IMR-90 (cell line): ENCODE results near the gene MACROD1. TPM values are rescaled to one million over a fixed set of nuclear protein-coding genes. Genes with fewer than 3 reads are reported as not detected.

Source experiments
- ATAC-seq: fragments of 200-7000 bp; cut with Tn5 transposase; 2 replicates; pipeline ENCODE4 v1.9.1; 2020; ENCODE audit warnings: low read depth, mild to moderate bottlenecking, moderate library complexity
- BruUV-seq: library from RNA; stranded (reverse); fragments of 400-500 nt; replicated peaks from 2 replicates; lab custom pipeline; 2021; lab: Mats Ljungman, UMichigan
- CTCF ChIA-PET: fragments of 300-600 bp; formaldehyde crosslinking; extraction: SDS; loops from one replicate; lab custom pipeline; 2021; ENCODE audit warnings: antibody characterized with exemption; lab: Yijun Ruan, JAX
- POLR2A ChIA-PET: fragments of 300-600 bp; sonication (Branson Sonifier 250); formaldehyde crosslinking; loops from one replicate; lab custom pipeline; 2022; ENCODE audit warnings: antibody characterized with exemption; ENCODE audit not compliant: unreplicated experiment; lab: Charles Lee
- DNase-seq: peaks from one replicate; pipeline ENCODE4 v3.0.0; 2013
- H2AFZ ChIP-seq: replicated peaks from 2 replicates; pipeline ENCODE3; 2013; ENCODE audit warnings: low read length, mild to moderate bottlenecking; ENCODE audit not compliant: poor library complexity
- H2AK5ac ChIP-seq: 2 replicates; pipeline ENCODE4 v1.6.1; 2013; ENCODE audit warnings: low read depth, low read length, inconsistent platforms
- H2AK9ac ChIP-seq: replicated peaks from 2 replicates; pipeline ENCODE3; 2013; ENCODE audit warnings: mild to moderate bottlenecking, low read depth, low read length, moderate library complexity; ENCODE audit not compliant: poor library complexity
- H2BK120ac ChIP-seq: 2 replicates; pipeline ENCODE4 v1.6.1; 2013; ENCODE audit warnings: low read depth, low read length, inconsistent platforms
- H2BK15ac ChIP-seq: 3 replicates; pipeline ENCODE4 v1.6.1; 2013; ENCODE audit warnings: low read depth, low read length, inconsistent platforms
- H2BK20ac ChIP-seq: 2 replicates; pipeline ENCODE4 v1.6.1; 2013; ENCODE audit warnings: low read depth, mild to moderate bottlenecking, inconsistent platforms, low read length, moderate library complexity
- H2BK5ac ChIP-seq: 2 replicates; pipeline ENCODE4 v1.6.1; 2013; ENCODE audit warnings: mild to moderate bottlenecking, low read depth, low read length, inconsistent platforms; ENCODE audit not compliant: poor library complexity, severe bottlenecking
- H3K14ac ChIP-seq: replicated peaks from 2 replicates; pipeline ENCODE4 v1.6.1; 2013; ENCODE audit warnings: low read depth, low read length, inconsistent platforms
- H3K18ac ChIP-seq: 2 replicates; pipeline ENCODE4 v1.6.1; 2013; ENCODE audit warnings: low read depth, low read length, control low read depth
- H3K23ac ChIP-seq: 2 replicates; pipeline ENCODE4 v1.6.1; 2013; ENCODE audit warnings: low read depth, low read length, inconsistent platforms
- H3K27ac ChIP-seq: 2 replicates; pipeline ENCODE4 v1.5.1; 2013; ENCODE audit warnings: mild to moderate bottlenecking, control low read depth, low read length; ENCODE audit not compliant: insufficient read depth
- H3K27me3 ChIP-seq: 2 replicates; pipeline ENCODE4 v1.6.1; 2013; ENCODE audit warnings: low read length; ENCODE audit not compliant: control insufficient read depth, insufficient read depth
- H3K36me3 ChIP-seq: 2 replicates; pipeline ENCODE4 v1.6.1; 2013; ENCODE audit warnings: low read length, mixed read lengths; ENCODE audit not compliant: control insufficient read depth, insufficient read depth
- H3K4ac ChIP-seq: 2 replicates; pipeline ENCODE4 v1.6.1; 2013; ENCODE audit warnings: low read depth, low read length, inconsistent platforms
- H3K4me1 ChIP-seq: 2 replicates; pipeline ENCODE4 v1.6.1; 2013; ENCODE audit warnings: low read length, mixed read lengths; ENCODE audit not compliant: control insufficient read depth, insufficient read depth
- H3K4me2 ChIP-seq: 2 replicates; pipeline ENCODE4 v1.6.1; 2013; ENCODE audit warnings: low read depth, mild to moderate bottlenecking, control low read depth, low read length, moderate library complexity
- H3K4me3 ChIP-seq: 2 replicates; pipeline ENCODE4 v1.5.1; 2013; ENCODE audit warnings: low read depth, mild to moderate bottlenecking, control low read depth, low read length, moderate library complexity; ENCODE audit not compliant: insufficient read depth
- H3K56ac ChIP-seq: 2 replicates; pipeline ENCODE4 v1.6.1; 2013; ENCODE audit warnings: low read length, inconsistent platforms; ENCODE audit not compliant: insufficient read depth; ENCODE audit errors: extremely low read depth
- H3K79me1 ChIP-seq, 2 experiments: 2 replicates each; pipeline ENCODE4 v1.6.1; 2013; ENCODE audit warnings: low read length in 2 of 2, inconsistent platforms in 1 of 2, low read depth in 1 of 2
- H3K9ac ChIP-seq: 2 replicates; pipeline ENCODE4 v1.6.1; 2013; ENCODE audit warnings: low read depth, low read length, control low read depth
- H3K9me1 ChIP-seq: 2 replicates; pipeline ENCODE4 v1.6.1; 2013; ENCODE audit warnings: low read length, inconsistent platforms; ENCODE audit not compliant: insufficient read depth
- H3K9me3 ChIP-seq: 2 replicates; pipeline ENCODE4 v1.6.1; 2013; ENCODE audit warnings: low read length; ENCODE audit not compliant: control insufficient read depth, insufficient read depth
- H4K20me1 ChIP-seq: 2 replicates; pipeline ENCODE4 v1.6.1; 2013; ENCODE audit warnings: low read length, inconsistent platforms; ENCODE audit not compliant: insufficient read depth
- H4K5ac ChIP-seq: 2 replicates; pipeline ENCODE4 v1.6.1; 2013; ENCODE audit warnings: mild to moderate bottlenecking, low read depth, low read length, control low read depth
- H4K8ac ChIP-seq, 2 experiments: 2 replicates each; pipeline ENCODE4 v1.6.1; 2013; ENCODE audit warnings: low read depth in 2 of 2, low read length in 2 of 2, control low read depth in 1 of 2, inconsistent platforms in 1 of 2
- H4K91ac ChIP-seq: 2 replicates; pipeline ENCODE4 v1.6.1; 2013; ENCODE audit warnings: low read depth, low read length, inconsistent platforms; ENCODE audit not compliant: insufficient read depth
- BHLHE40 ChIP-seq: fragments of 150-350 bp; IDR thresholded peaks from 2 replicates; pipeline ENCODE4 v1.6.1; 2016; ENCODE audit warnings: mild to moderate bottlenecking, low read depth, low read length
- CEBPB ChIP-seq: IDR thresholded peaks from 2 replicates; pipeline ENCODE4 v1.6.1; 2012; ENCODE audit warnings: low read depth, low read length, improper control_type of control experiment
- CHD1 ChIP-seq: IDR thresholded peaks from 2 replicates; pipeline ENCODE4 v1.6.1; 2012; ENCODE audit warnings: low read depth, low read length, improper control_type of control experiment
- MAZ ChIP-seq: IDR thresholded peaks from 2 replicates; pipeline ENCODE4 v1.6.1; 2012; ENCODE audit warnings: low read depth, mild to moderate bottlenecking, low read length, improper control_type of control experiment, moderate library complexity, borderline replicate concordance
- MXI1 ChIP-seq: IDR thresholded peaks from 2 replicates; pipeline ENCODE4 v1.6.1; 2012; ENCODE audit warnings: low read depth, mild to moderate bottlenecking, low read length, moderate library complexity, borderline replicate concordance
- POLR2A ChIP-seq: IDR thresholded peaks from 2 replicates; pipeline ENCODE4 v1.6.1; 2012; ENCODE audit warnings: mild to moderate bottlenecking, low read depth, low read length
- RAD21 ChIP-seq: IDR thresholded peaks from 2 replicates; pipeline ENCODE4 v1.6.1; 2012; ENCODE audit warnings: low read length, improper control_type of control experiment
- RCOR1 ChIP-seq: IDR thresholded peaks from 2 replicates; pipeline ENCODE4 v1.6.1; 2012; ENCODE audit warnings: mild to moderate bottlenecking, low read length, improper control_type of control experiment; ENCODE audit not compliant: insufficient replicate concordance
- SMC3 ChIP-seq: fragments of 150-350 bp; IDR thresholded peaks from 2 replicates; pipeline ENCODE4 v1.6.1; 2016; ENCODE audit warnings: low read depth, mild to moderate bottlenecking, antibody characterized with exemption, low read length, moderate library complexity
- WGBS, 2 experiments: methylation state at CpG; one replicate each; pipeline versions ENCODE4 v1.1.5 to v1.1.7; 2013; ENCODE audit warnings: missing lambda C conversion rate in 2 of 2; ENCODE audit not compliant: insufficient read length in 1 of 2; ENCODE audit errors: extremely low coverage in 2 of 2; 5-methylcytosine and 5-hydroxymethylcytosine counted together
- dilution Hi-C: fragments of 300-500 bp; cut with HindIII; formaldehyde crosslinking; loops from one replicate; pipeline ENCODE4 v1.14.3; 2018; ENCODE audit warnings: low sequenced_read_pairs; ENCODE audit not compliant: unreplicated experiment
- in situ Hi-C: fragments of 300-500 bp; cut with MboI; formaldehyde crosslinking; loops from 3 replicates; pipeline ENCODE4 v1.14.3; 2019; ENCODE audit warnings: low sequenced_read_pairs, inconsistent platforms, mixed read lengths
- intact Hi-C: fragments of 100-400 bp; cut with micrococcal nuclease; formaldehyde crosslinking; loops from 2 replicates; pipeline ENCODE4 v1.10.0; 2022
- polyA plus RNA-seq, 3 experiments: library from polyadenylated mRNA; depleted of rRNA; stranded (reverse); fragments of >200 nt; gene quantifications; 2 replicates each; pipeline ENCODE4 v1.2.3, GENCODE V29; 2012; ENCODE audit warnings: low replicate concordance in 1 of 3
- total RNA-seq: library from RNA; depleted of rRNA; stranded (reverse); fragments of >200 nt; gene quantifications from 2 replicates; pipeline ENCODE4 v1.2.3, GENCODE V29; 2012
- TF ChIP-seq, protein P1 (sequence below): conservative IDR thresholded peaks from 2 replicates; pipeline ENCODE4 v1.5.1; 2012; ENCODE audit warnings: mild to moderate bottlenecking, low read depth, low read length, improper control_type of control experiment
- TF ChIP-seq, protein P2 (sequence below): fragments of 150-350 bp; IDR thresholded peaks from 2 replicates; pipeline ENCODE4 v1.6.1; 2016; ENCODE audit warnings: low read depth, mild to moderate bottlenecking, low read length, moderate library complexity, borderline replicate concordance
- TF ChIP-seq, protein P3 (sequence below): fragments of 150-350 bp; IDR thresholded peaks from 2 replicates; pipeline ENCODE4 v1.6.1; 2017; ENCODE audit warnings: mild to moderate bottlenecking, antibody characterized with exemption, low read length, low read depth

Gene MACROD1
- total and polyA plus RNA-seq, 2 of the 4 experiments (the other 2 are of a cell fraction): 2.5 to 9.3 TPM

DNA sequence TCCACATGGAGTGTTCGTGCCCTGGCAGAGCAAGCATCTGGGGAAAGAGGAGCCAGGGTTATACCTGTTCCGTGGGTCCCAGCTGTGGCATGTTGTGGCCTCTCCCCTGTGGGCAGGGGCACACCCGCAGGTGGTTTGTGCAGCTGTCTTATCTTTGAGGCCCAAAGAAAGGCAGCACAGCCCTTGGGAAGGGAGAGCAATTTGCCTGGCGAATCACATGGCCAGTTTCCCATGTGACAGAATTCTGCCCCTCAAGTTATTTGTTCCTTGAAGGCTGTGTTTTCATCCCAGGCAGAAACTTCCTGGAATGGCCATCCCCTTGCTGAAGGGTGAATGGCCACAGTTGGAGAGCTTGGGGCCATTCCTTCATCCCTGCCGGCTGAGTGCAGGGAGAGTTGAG lies 207.9 kb downstream of the MACROD1 start:
- Histone ChIP-seq H3K4me1 (peaks cover 7% of the 10 kb centered on the region; the same call in 1 of the 2 replicates), H3K79me1 (no peaks in the 10 kb centered on the region), H2BK20ac (no peak overlapping the region), H2BK15ac (no peak overlapping the region), H4K8ac (no peak overlapping the region), H2AK5ac (no peak overlapping the region), H3K9me3 (no peaks in the 10 kb centered on the region), H3K14ac (no peak overlapping the region), H3K4me2 (no peak overlapping the region), H3K9ac (no peak overlapping the region), H3K56ac (no peak overlapping the region), H2AFZ (no peak overlapping the region), H2BK5ac (no peak overlapping the region), H3K4me3 (no peak overlapping the region), H3K4ac (no peak overlapping the region), H3K36me3 (peaks cover 28% of the 10 kb centered on the region), H3K23ac (no peak overlapping the region), H4K91ac (no peak overlapping the region), H4K5ac (no peak overlapping the region), H3K27me3 (no peaks in the 10 kb centered on the region), H2AK9ac (no peak overlapping the region), H4K20me1 (no peaks in the 10 kb centered on the region), H3K27ac (no peak overlapping the region), H2BK120ac (no peak overlapping the region), H3K9me1 (no peaks in the 10 kb centered on the region; the same call in 1 of the 2 replicates), H3K18ac (no peak overlapping the region)
- CTCF ChIA-PET: no interaction called here
- dilution Hi-C loops: no loop called here
- BruUV-seq: no TSS peak
- DNase-seq: no peak
- intact Hi-C loops: no loop called here
- 100% methylated on average over 1 of the region's 5 CpGs; no CpG with 5 or more reads in 1 of the 2 experiments for WGBS, 2 experiments
- POLR2A ChIA-PET: no interaction called here
- no peak for ATAC-seq
- in situ Hi-C loops: no loop called here
- TF ChIP-seq CEBPB (no peak), SMC3 (no peak), MXI1 (no peak), BHLHE40 (no peak), RCOR1 (no peak), CHD1 (no peak), RAD21 (no peak), POLR2A (no peak), MAZ (no peak)
- TF ChIP-seq, protein P1, sequence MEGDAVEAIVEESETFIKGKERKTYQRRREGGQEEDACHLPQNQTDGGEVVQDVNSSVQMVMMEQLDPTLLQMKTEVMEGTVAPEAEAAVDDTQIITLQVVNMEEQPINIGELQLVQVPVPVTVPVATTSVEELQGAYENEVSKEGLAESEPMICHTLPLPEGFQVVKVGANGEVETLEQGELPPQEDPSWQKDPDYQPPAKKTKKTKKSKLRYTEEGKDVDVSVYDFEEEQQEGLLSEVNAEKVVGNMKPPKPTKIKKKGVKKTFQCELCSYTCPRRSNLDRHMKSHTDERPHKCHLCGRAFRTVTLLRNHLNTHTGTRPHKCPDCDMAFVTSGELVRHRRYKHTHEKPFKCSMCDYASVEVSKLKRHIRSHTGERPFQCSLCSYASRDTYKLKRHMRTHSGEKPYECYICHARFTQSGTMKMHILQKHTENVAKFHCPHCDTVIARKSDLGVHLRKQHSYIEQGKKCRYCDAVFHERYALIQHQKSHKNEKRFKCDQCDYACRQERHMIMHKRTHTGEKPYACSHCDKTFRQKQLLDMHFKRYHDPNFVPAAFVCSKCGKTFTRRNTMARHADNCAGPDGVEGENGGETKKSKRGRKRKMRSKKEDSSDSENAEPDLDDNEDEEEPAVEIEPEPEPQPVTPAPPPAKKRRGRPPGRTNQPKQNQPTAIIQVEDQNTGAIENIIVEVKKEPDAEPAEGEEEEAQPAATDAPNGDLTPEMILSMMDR: no peak
- TF ChIP-seq, protein P2, sequence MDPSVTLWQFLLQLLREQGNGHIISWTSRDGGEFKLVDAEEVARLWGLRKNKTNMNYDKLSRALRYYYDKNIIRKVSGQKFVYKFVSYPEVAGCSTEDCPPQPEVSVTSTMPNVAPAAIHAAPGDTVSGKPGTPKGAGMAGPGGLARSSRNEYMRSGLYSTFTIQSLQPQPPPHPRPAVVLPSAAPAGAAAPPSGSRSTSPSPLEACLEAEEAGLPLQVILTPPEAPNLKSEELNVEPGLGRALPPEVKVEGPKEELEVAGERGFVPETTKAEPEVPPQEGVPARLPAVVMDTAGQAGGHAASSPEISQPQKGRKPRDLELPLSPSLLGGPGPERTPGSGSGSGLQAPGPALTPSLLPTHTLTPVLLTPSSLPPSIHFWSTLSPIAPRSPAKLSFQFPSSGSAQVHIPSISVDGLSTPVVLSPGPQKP: no peak
- TF ChIP-seq, protein P3, sequence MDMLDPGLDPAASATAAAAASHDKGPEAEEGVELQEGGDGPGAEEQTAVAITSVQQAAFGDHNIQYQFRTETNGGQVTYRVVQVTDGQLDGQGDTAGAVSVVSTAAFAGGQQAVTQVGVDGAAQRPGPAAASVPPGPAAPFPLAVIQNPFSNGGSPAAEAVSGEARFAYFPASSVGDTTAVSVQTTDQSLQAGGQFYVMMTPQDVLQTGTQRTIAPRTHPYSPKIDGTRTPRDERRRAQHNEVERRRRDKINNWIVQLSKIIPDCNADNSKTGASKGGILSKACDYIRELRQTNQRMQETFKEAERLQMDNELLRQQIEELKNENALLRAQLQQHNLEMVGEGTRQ: no peak
